GM12878 (cell line): ENCODE data around the gene ANP32E. TPM values are rescaled to one million over a fixed set of nuclear protein-coding genes. Genes with fewer than 3 reads are reported as not detected.

Experiments used
- ATAC-seq: fragments of 200-7000 bp; cut with Tn5 transposase; 3 replicates; pipeline ENCODE4 v1.9.1; 2020; ENCODE audit warnings: mild to moderate bottlenecking, moderate library complexity
- BruUV-seq: library from RNA; stranded (reverse); fragments of 400-500 nt; replicated peaks from 2 replicates; lab custom pipeline; 2021; lab: Mats Ljungman, UMichigan
- CTCF ChIA-PET: fragments of 300-600 bp; sonication (Branson Sonifier 250); formaldehyde crosslinking; extraction: SDS; loops from one replicate; lab custom pipeline; 2021; ENCODE audit warnings: inconsistent platforms; lab: Yijun Ruan, JAX
- POLR2A ChIA-PET: fragments of 350-600 bp; formaldehyde crosslinking; extraction: SDS; loops from one replicate; lab custom pipeline; 2021; ENCODE audit warnings: inconsistent platforms; lab: Charles Lee
- RAD21 ChIA-PET: fragments of 300-600 bp; sonication (Branson Sonifier 250); formaldehyde crosslinking; loops from one replicate; lab custom pipeline; 2023; ENCODE audit warnings: antibody characterized with exemption; ENCODE audit not compliant: unreplicated experiment; lab: Charles Lee
- SMC1A ChIA-PET: fragments of 300-600 bp; sonication (Branson Sonifier 250); formaldehyde crosslinking; loops from one replicate; lab custom pipeline; 2023; ENCODE audit not compliant: unreplicated experiment, uncharacterized antibody; lab: Charles Lee
- DNase-seq: peaks from one replicate; pipeline ENCODE4 v3.0.0-alpha.2; 2011; ENCODE audit warnings: low read depth, low spot score
- FAIRE-seq: peaks from 3 replicates; lab custom pipeline; 2011; peaks lifted over from hg19 to GRCh38; lab: Jason Lieb, UNC
- H2AFZ ChIP-seq: 2 replicates; pipeline ENCODE4 v1.6.0; 2011; ENCODE audit warnings: low read depth, low read length, control low read depth; ENCODE audit not compliant: control insufficient read depth
- H3K27ac ChIP-seq: 2 replicates; pipeline ENCODE4 v1.5.1; 2011; ENCODE audit warnings: control low read depth; ENCODE audit not compliant: control insufficient read depth, insufficient read depth
- H3K27me3 ChIP-seq, 2 experiments: replicated peaks in 1 of 2; 2 replicates each; pipeline versions ENCODE4 v1.6.0 to v1.6.1; 2011; ENCODE audit warnings: low read length in 1 of 2; ENCODE audit not compliant: control insufficient read depth in 2 of 2, insufficient read depth in 2 of 2
- H3K36me3 ChIP-seq, 2 experiments: 2 replicates each; pipeline ENCODE4 v1.5.1; 2011; ENCODE audit warnings: low read length in 1 of 2; ENCODE audit not compliant: control insufficient read depth in 2 of 2, insufficient read depth in 2 of 2
- H3K4me1 ChIP-seq: 2 replicates; pipeline ENCODE4 v1.6.1; 2011; ENCODE audit warnings: mild to moderate bottlenecking, low read length, moderate library complexity, mixed read lengths; ENCODE audit not compliant: control insufficient read depth, insufficient read depth
- H3K4me2 ChIP-seq: 2 replicates; pipeline ENCODE4 v1.6.0; 2011; ENCODE audit warnings: control low read depth; ENCODE audit not compliant: control insufficient read depth, insufficient read depth
- H3K4me3 ChIP-seq: fragments of 200-600 bp; sonication (generic); 2 replicates; pipeline ENCODE4 v1.5.1; 2016
- H3K79me2 ChIP-seq: 2 replicates; pipeline ENCODE4 v1.6.0; 2011; ENCODE audit warnings: low read length; ENCODE audit not compliant: control insufficient read depth, insufficient read depth
- H3K9ac ChIP-seq: 2 replicates; pipeline ENCODE4 v1.8.0; 2011; ENCODE audit warnings: low read length, control low read depth, mixed read lengths; ENCODE audit not compliant: control insufficient read depth, insufficient read depth
- H3K9me3 ChIP-seq: replicated peaks from 3 replicates; pipeline ENCODE4 v1.5.1; 2011; ENCODE audit warnings: mild to moderate bottlenecking, low read length; ENCODE audit not compliant: control insufficient read depth, insufficient read depth
- H4K20me1 ChIP-seq: 2 replicates; pipeline ENCODE4 v1.6.0; 2011; ENCODE audit not compliant: control insufficient read depth, insufficient read depth
- BRCA1 ChIP-seq: IDR thresholded peaks from 2 replicates; pipeline ENCODE4 v1.6.1; 2011; ENCODE audit warnings: low read depth, low read length, improper control_type of control experiment
- CHD2 ChIP-seq: IDR thresholded peaks from 2 replicates; pipeline ENCODE4 v1.6.1; 2011; ENCODE audit warnings: low read depth, low read length, improper control_type of control experiment, borderline replicate concordance
- EP300 ChIP-seq, 2 experiments: fragments of 150-350 bp in 1 of 2; IDR thresholded peaks; 2 replicates each; pipeline ENCODE4 v1.6.1; 2011 to 2012; ENCODE audit warnings: low read depth in 2 of 2, low read length in 2 of 2, borderline replicate concordance in 1 of 2, improper control_type of control experiment in 1 of 2, inconsistent platforms in 1 of 2; ENCODE audit not compliant: control insufficient read depth in 1 of 2
- ESRRA ChIP-seq: IDR thresholded peaks from 2 replicates; pipeline ENCODE4 v1.6.1; 2012; ENCODE audit warnings: mild to moderate bottlenecking, low read length, improper control_type of control experiment
- MXI1 ChIP-seq: fragments of 150-350 bp; IDR thresholded peaks from 2 replicates; pipeline ENCODE4 v1.6.1; 2011; ENCODE audit warnings: low read depth, mild to moderate bottlenecking, inconsistent platforms, low read length, improper control_type of control experiment
- MYB ChIP-seq: fragments of 150-350 bp; IDR thresholded peaks from 2 replicates; pipeline ENCODE4 v1.6.1; 2014; ENCODE audit warnings: mild to moderate bottlenecking, low read depth, low read length, borderline replicate concordance
- TCF12 ChIP-seq: IDR thresholded peaks from 2 replicates; pipeline ENCODE4 v1.6.1; 2011; ENCODE audit warnings: low read depth, mild to moderate bottlenecking, low read length
- WGBS: methylation state at CpG from one replicate; pipeline ENCODE4 v1.1.6; 2016; ENCODE audit warnings: low lambda C conversion rate; ENCODE audit not compliant: insufficient replicate concordance, insufficient coverage; ENCODE audit errors: missing lambda C conversion rate; 5-methylcytosine and 5-hydroxymethylcytosine counted together
- in situ Hi-C: fragments of 300-500 bp; cut with MboI; formaldehyde crosslinking; loops from 9 replicates; pipeline ENCODE4 v1.14.3; 2018; ENCODE audit warnings: mixed read lengths
- intact Hi-C: fragments of 100-400 bp; cut with micrococcal nuclease; formaldehyde crosslinking; loops from one replicate; pipeline ENCODE4 v1.14.2; 2022; ENCODE audit not compliant: unreplicated experiment
- polyA plus RNA-seq, 11 experiments: library from polyadenylated mRNA; depleted of rRNA in 4 of 11; unstranded in 6 of 11; stranded (reverse) in 5 of 11; fragments of >200 nt; fragmentation: Nextera tagmentation in 4 of 11; fragmentation: Illumina TruSeq in 1 of 11; extraction: Ambion mirVana in 4 of 11; extraction: Trizol in 1 of 11; gene quantifications; 1 replicate in 1 of 11; 2 replicates in 10 of 11; pipeline versions ENCODE4 v1.2.1 to v1.2.3, GENCODE V29; 2011 to 2016; ENCODE audit warnings: inconsistent platforms in 2 of 11, missing spikeins in 2 of 11, low read depth in 1 of 11
- total RNA-seq, 4 experiments: library from RNA; depleted of rRNA in 3 of 4; stranded (reverse); fragments of >200 nt in 3 of 4; fragmentation: Illumina TruSeq in 1 of 4; extraction: Trizol in 1 of 4; gene quantifications; 2 replicates each; pipeline versions ENCODE4 v1.2.1 to v1.2.3, GENCODE V29; 2013 to 2021
- TF ChIP-seq, protein P1 (sequence below): fragments of 450-650 bp; IDR thresholded peaks from 2 replicates; pipeline ENCODE4 v1.6.1; 2016; ENCODE audit warnings: mild to moderate bottlenecking
- TF ChIP-seq, protein P2 (sequence below): fragments of 450-650 bp; IDR thresholded peaks from 2 replicates; pipeline ENCODE4 v1.6.1; 2018; ENCODE audit warnings: borderline replicate concordance, mild to moderate bottlenecking; ENCODE audit not compliant: partially characterized antibody

ANP32E gene
- total and polyA plus RNA-seq, 10 of the 15 experiments (the other 5 are each of a cell fraction or from before 2014, with no cell fraction given), result 59.2 to 250 (median 121) TPM

DNA sequence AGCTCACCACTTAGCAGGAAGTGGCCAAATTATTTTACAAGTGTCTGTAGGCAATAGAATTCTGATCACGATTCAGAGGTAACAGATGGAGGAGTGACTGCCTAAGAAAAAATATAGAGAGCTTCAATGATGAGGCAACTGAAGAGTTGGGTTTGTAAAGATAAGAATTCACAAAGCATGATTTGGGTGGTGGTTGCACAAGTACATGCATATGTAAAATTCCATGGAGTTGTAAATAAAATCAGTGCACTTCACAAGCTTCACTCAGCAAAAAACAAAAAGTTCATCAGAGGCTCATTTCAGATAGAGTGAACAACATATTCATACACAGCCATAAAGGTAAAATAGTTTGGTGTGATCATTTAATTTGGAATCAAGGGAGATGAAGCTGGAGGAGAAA lies 10.9 kb downstream of the ANP32E start:
- WGBS, result 91% methylated on average over 1 of the region's 1 CpG

More for the DNA sequence above, 10.9 kb downstream of the ANP32E start:
- Histone ChIP-seq H3K4me2 (no peak overlapping the region), H3K27me3 (no peaks in the 10 kb centered on the region), H3K9me3 (no peaks in the 10 kb centered on the region), H3K79me2 (peaks cover under 1% of the 10 kb centered on the region; the same call in 1 of the 2 replicates), H3K9ac (no peak overlapping the region), H3K4me3 (no peak overlapping the region), H3K27ac (no peak overlapping the region), H3K4me1 (no peaks in the 10 kb centered on the region; the same call in 1 of the 2 replicates), H4K20me1 (no peaks in the 10 kb centered on the region), H2AFZ (no peak overlapping the region), H3K36me3 (peaks cover 7 to 33% of the 10 kb centered on the region in 2 experiments)
- SMC1A ChIA-PET, result interaction anchor here (0.9 to 1.6 kb wide), 2 partner anchors 31 to 38 kb away, joined by 4 to 6 read pairs; no protein-coding TSS in a partner anchor
- POLR2A ChIA-PET, result interaction anchor here (0.6 to 1.5 kb wide), 3 partner anchors 9 to 491 kb away, joined by 3 to 8 read pairs (median 5); partner anchors contain the start of gene RPRD2
- intact Hi-C loops (no loop called here), in situ Hi-C loops (no loop called here)
- no peak for ATAC-seq
- no TSS peak for BruUV-seq
- DNase-seq, result no peak
- no peak for FAIRE-seq
- CTCF ChIA-PET, result interaction anchor here (0.5 to 1.8 kb wide), 3 partner anchors 8 to 291 kb away, joined by 5 read pairs; no protein-coding TSS in a partner anchor
- RAD21 ChIA-PET, result interaction anchor here (1.9 kb wide), 1 partner anchor 9 kb away, joined by 4 read pairs; no protein-coding TSS in a partner anchor
- TF ChIP-seq BRCA1, result no peak
- TF ChIP-seq MYB, result no peak
- no peak for TF ChIP-seq TCF12
- TF ChIP-seq, protein P1, sequence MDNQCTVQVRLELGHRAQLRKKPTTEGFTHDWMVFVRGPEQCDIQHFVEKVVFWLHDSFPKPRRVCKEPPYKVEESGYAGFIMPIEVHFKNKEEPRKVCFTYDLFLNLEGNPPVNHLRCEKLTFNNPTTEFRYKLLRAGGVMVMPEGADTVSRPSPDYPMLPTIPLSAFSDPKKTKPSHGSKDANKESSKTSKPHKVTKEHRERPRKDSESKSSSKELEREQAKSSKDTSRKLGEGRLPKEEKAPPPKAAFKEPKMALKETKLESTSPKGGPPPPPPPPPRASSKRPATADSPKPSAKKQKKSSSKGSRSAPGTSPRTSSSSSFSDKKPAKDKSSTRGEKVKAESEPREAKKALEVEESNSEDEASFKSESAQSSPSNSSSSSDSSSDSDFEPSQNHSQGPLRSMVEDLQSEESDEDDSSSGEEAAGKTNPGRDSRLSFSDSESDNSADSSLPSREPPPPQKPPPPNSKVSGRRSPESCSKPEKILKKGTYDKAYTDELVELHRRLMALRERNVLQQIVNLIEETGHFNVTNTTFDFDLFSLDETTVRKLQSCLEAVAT, result no peak
- TF ChIP-seq, protein P2, sequence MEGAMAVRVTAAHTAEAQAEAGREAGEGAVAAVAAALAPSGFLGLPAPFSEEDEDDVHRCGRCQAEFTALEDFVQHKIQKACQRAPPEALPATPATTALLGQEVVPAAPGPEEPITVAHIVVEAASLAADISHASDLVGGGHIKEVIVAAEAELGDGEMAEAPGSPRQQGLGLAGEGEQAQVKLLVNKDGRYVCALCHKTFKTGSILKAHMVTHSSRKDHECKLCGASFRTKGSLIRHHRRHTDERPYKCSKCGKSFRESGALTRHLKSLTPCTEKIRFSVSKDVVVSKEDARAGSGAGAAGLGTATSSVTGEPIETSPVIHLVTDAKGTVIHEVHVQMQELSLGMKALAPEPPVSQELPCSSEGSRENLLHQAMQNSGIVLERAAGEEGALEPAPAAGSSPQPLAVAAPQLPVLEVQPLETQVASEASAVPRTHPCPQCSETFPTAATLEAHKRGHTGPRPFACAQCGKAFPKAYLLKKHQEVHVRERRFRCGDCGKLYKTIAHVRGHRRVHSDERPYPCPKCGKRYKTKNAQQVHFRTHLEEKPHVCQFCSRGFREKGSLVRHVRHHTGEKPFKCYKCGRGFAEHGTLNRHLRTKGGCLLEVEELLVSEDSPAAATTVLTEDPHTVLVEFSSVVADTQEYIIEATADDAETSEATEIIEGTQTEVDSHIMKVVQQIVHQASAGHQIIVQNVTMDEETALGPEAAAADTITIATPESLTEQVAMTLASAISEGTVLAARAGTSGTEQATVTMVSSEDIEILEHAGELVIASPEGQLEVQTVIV, result no peak
- no peak for TF ChIP-seq MXI1
- no peak for TF ChIP-seq ESRRA
- no peak for TF ChIP-seq EP300 (IDR thresholded peaks at IDR 0.05; ENCODE audit: borderline replicate concordance in 1 of 2, control insufficient read depth in 1 of 2, low read depth in 2 of 2, low read length in 2 of 2)
- TF ChIP-seq CHD2, result no peak
